Measurements from ENCODE around the gene PRDM16. TPM values are rescaled to one million over a fixed set of nuclear protein-coding genes. Genes with fewer than 3 reads are reported as not detected.
A peak's percentile ranks its signal among the peaks of the same experiment; 100 is the strongest.

PRDM16 gene
- total and polyA plus RNA-seq, 2 of the 13 experiments (the other 11 are each of a cell fraction or from before 2014, with no cell fraction given) = 0.15 to 0.81 TPM

DNA sequence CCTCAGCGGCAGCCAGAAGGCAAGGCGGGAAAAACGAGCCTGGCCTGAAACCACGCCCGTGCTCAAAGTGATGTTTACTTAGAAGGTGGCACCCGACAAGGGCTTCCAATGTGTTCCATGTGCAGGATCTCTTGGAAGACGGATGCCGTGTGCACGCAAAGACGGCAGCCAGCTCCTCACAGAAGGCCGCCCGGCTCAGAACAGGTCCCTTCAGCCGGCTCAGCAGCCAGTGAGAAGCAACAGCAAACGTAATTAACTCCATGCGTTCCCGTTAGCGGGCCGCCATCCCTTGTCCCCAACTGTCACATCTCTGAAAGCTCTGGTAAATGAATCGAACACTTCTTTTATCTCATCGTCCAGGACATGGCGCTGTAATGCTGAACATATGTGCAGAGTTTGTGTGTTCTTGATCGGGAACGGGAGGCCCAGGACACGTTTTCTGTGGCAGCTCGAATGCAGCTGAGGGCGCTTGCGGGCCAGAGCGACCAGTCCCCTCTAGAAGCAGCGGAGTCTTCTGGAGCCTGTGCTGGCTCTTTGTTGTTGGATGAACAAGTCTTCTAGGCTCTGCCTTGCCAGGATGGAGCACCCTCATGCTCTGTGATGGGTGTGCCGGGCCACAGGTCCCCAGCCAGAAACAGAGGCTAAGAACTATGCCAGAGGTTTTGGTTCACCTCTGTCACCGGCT is 290.9 kb downstream of the PRDM16 start:
- ChIA-PET CTCF (ENCODE audit: low intra/inter-chr PET ratio, low total read pairs) (no interaction called here), POLR2A (no interaction called here)
- peaks cover 6 to 16% of the 10 kb centered on the region in 2 experiments; a peak in 3 of 5 replicates for H3K27me3 ChIP-seq (ENCODE audit: control insufficient read depth in 1 of 2, insufficient read depth in 2 of 2, low read length in 2 of 2)
- H3K79me2 ChIP-seq (ENCODE audit: insufficient read depth, low read length) = no peaks in the 10 kb centered on the region
- H3K36me3 ChIP-seq (replicated peaks in 1 of 2; ENCODE audit: control insufficient read depth in 1 of 2, insufficient read depth in 2 of 2, low read length in 2 of 2) = no peaks in the 10 kb centered on the region
- in situ Hi-C loops (cut with HindIII; ENCODE audit: extremely low pct_ligation_motif_present, low pct_unique_long_range_greater_than_20kb) (no loop called here), intact Hi-C loops (cut with micrococcal nuclease; ENCODE audit: unreplicated experiment) (no loop called here)
- H3K4me2 ChIP-seq (ENCODE audit: low read depth, low read length) = no peak overlapping the region
- WGBS (ENCODE audit: low lambda C conversion rate) = 86% methylated on average over 30 of the region's 31 CpGs
- no peak overlapping the region for H3K4me3 ChIP-seq (replicated peaks in 1 of 3; ENCODE audit: insufficient read depth in 1 of 3, low read depth in 2 of 3, low read length in 3 of 3)
- no peak overlapping the region for H3K9ac ChIP-seq (ENCODE audit: insufficient read depth, low read depth, low read length)
- no peak overlapping the region for H3K27ac ChIP-seq (ENCODE audit: extremely low read length, insufficient read depth, low read length)
- no TSS peak for BruUV-seq (replicated peaks)
- H3K4me1 ChIP-seq (ENCODE audit: insufficient read depth, low read length) = peaks cover 43% of the 10 kb centered on the region
- FAIRE-seq (no peak), ATAC-seq (no peak), DNase-seq (ENCODE audit: low spot score) (no peak)
- H3K9me3 ChIP-seq (ENCODE audit: low read length) = no peaks in the 10 kb centered on the region
- TF ChIP-seq ZNF225 (CRISPR knock-in tag; IDR thresholded peaks at IDR 0.05) (no peak), ZNF629 (CRISPR knock-in tag; conservative IDR thresholded peaks at IDR 0.05) (no peak), ZBTB38 (CRISPR knock-in tag; IDR thresholded peaks at IDR 0.05) (peak; percentile 41)
- TF ChIP-seq, protein P1, sequence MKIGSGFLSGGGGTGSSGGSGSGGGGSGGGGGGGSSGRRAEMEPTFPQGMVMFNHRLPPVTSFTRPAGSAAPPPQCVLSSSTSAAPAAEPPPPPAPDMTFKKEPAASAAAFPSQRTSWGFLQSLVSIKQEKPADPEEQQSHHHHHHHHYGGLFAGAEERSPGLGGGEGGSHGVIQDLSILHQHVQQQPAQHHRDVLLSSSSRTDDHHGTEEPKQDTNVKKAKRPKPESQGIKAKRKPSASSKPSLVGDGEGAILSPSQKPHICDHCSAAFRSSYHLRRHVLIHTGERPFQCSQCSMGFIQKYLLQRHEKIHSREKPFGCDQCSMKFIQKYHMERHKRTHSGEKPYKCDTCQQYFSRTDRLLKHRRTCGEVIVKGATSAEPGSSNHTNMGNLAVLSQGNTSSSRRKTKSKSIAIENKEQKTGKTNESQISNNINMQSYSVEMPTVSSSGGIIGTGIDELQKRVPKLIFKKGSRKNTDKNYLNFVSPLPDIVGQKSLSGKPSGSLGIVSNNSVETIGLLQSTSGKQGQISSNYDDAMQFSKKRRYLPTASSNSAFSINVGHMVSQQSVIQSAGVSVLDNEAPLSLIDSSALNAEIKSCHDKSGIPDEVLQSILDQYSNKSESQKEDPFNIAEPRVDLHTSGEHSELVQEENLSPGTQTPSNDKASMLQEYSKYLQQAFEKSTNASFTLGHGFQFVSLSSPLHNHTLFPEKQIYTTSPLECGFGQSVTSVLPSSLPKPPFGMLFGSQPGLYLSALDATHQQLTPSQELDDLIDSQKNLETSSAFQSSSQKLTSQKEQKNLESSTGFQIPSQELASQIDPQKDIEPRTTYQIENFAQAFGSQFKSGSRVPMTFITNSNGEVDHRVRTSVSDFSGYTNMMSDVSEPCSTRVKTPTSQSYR (CRISPR knock-in tag; IDR thresholded peaks at IDR 0.05; ENCODE audit: borderline replicate concordance) = no peak
- TF ChIP-seq, protein P2, sequence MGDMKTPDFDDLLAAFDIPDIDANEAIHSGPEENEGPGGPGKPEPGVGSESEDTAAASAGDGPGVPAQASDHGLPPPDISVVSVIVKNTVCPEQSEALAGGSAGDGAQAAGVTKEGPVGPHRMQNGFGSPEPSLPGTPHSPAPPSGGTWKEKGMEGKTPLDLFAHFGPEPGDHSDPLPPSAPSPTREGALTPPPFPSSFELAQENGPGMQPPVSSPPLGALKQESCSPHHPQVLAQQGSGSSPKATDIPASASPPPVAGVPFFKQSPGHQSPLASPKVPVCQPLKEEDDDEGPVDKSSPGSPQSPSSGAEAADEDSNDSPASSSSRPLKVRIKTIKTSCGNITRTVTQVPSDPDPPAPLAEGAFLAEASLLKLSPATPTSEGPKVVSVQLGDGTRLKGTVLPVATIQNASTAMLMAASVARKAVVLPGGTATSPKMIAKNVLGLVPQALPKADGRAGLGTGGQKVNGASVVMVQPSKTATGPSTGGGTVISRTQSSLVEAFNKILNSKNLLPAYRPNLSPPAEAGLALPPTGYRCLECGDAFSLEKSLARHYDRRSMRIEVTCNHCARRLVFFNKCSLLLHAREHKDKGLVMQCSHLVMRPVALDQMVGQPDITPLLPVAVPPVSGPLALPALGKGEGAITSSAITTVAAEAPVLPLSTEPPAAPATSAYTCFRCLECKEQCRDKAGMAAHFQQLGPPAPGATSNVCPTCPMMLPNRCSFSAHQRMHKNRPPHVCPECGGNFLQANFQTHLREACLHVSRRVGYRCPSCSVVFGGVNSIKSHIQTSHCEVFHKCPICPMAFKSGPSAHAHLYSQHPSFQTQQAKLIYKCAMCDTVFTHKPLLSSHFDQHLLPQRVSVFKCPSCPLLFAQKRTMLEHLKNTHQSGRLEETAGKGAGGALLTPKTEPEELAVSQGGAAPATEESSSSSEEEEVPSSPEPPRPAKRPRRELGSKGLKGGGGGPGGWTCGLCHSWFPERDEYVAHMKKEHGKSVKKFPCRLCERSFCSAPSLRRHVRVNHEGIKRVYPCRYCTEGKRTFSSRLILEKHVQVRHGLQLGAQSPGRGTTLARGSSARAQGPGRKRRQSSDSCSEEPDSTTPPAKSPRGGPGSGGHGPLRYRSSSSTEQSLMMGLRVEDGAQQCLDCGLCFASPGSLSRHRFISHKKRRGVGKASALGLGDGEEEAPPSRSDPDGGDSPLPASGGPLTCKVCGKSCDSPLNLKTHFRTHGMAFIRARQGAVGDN (CRISPR knock-in tag; IDR thresholded peaks at IDR 0.05) = peak; percentile 15; the same call in 1 of the 2 replicates
- no peaks in the 10 kb centered on the region for H4K20me1 ChIP-seq (ENCODE audit: insufficient read depth, low read length)
- H2AFZ ChIP-seq (ENCODE audit: low read length) = no peak overlapping the region
